ENCODE results near the gene MXD4.
"Not testable (repeated sequence)": the region's sequence is repeated elsewhere in the genome, so short reads cannot be mapped to it uniquely, and the experiment has no call there.

Gene MXD4

DNA sequence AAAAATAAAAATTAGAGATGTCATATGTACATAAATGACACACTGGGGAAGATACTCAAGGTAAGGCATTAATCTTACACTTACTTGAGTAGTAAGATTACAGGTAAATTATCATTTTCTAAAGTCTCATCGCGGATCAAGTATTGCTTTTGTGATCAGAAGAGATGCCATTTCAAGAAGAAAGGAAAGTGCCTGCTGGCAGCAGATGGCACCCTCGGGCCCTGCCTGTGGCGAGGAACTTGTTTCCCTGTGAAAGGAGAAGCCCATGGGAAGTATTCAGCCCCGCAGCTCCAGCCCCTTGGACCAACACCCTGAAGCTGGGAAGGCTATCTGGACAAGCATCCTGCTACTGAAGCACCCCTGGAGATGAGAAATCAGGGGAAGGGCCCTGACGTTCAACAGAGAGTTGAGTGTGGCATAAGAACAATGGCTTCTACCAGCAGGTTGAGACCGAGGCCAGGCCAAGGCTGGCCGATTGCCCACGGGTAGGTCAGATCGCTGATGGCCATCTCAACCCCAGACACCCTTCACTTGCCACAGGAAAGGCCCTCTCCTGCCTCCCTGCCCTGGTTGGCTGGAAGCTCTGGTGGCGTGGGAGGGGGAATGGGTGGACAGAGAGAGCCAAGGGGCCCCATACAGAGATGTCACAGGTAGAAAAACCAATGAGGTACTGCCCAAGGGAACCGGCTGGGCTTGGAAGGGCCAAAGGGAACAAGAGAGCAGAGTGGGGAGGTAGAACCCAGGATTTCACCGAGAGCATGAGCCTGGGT lies 18.8 kb upstream of the MXD4 start:
- no peak overlapping the region for H3K4ac ChIP-seq (ENCODE audit: low read depth, low read length)
- no peak overlapping the region for H2BK15ac ChIP-seq (replicated peaks; ENCODE audit: low read depth)
- no peaks in the 10 kb centered on the region for H3K79me1 ChIP-seq (ENCODE audit: low read length)
- no peak overlapping the region for H3K4me2 ChIP-seq (ENCODE audit: low read length)
- H3K27ac ChIP-seq (ENCODE audit: low read depth, low read length): no peak overlapping the region
- no peak overlapping the region for H3K18ac ChIP-seq (ENCODE audit: low read length)
- H3K4me1 ChIP-seq (ENCODE audit: control insufficient read depth, low read depth, low read length): no peaks in the 10 kb centered on the region
- no peak overlapping the region for H2AK5ac ChIP-seq (ENCODE audit: low read length)
- H2BK5ac ChIP-seq (ENCODE audit: low read length): no peak overlapping the region
- H2BK120ac ChIP-seq (ENCODE audit: low read depth, low read length): no peak overlapping the region
- H3K36me3 ChIP-seq (ENCODE audit: control insufficient read depth, insufficient read depth, low read length): no peaks in the 10 kb centered on the region
- H4K5ac ChIP-seq (ENCODE audit: low read length): no peak overlapping the region
- no peak overlapping the region for H4K8ac ChIP-seq (ENCODE audit: low read depth, low read length)
- H3K79me2 ChIP-seq (ENCODE audit: control insufficient read depth, insufficient read depth, low read length): no peaks in the 10 kb centered on the region
- no peak overlapping the region for H3K9ac ChIP-seq (ENCODE audit: low read length)
- H3K27me3 ChIP-seq (ENCODE audit: insufficient read depth, low read length, poor library complexity): no peaks in the 10 kb centered on the region
- no peak overlapping the region for H3K56ac ChIP-seq (ENCODE audit: low read length)
- no peak overlapping the region for H3K23ac ChIP-seq (ENCODE audit: low read length)
- no peak overlapping the region for H3K4me3 ChIP-seq (ENCODE audit: low read length)
- WGBS (ENCODE audit: extremely low coverage, insufficient coverage, low lambda C conversion rate): no CpG with 5 or more reads among the region's 13 CpGs
- no peak for DNase-seq

DNA sequence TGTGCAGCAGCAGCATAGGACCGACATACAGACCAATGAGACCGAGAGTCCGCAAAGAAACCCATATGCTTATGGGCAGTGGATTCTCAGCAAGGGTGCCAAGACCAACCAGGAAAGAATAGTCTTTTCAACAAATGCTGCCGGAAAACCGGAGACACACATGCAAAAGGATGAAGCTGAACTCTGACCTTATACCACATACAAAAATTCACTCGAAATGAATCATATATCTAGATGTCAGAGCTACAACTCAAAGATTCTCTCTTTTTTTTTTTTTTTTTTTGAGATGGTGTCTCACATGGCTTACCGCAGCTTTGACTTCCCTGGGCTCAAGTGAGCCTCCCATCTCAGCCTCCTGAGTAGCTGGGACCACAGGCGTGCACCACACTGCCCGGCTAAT lies 16.0 kb upstream of the MXD4 start:
- no peak overlapping the region for H3K4me2 ChIP-seq (ENCODE audit: low read length)

DNA sequence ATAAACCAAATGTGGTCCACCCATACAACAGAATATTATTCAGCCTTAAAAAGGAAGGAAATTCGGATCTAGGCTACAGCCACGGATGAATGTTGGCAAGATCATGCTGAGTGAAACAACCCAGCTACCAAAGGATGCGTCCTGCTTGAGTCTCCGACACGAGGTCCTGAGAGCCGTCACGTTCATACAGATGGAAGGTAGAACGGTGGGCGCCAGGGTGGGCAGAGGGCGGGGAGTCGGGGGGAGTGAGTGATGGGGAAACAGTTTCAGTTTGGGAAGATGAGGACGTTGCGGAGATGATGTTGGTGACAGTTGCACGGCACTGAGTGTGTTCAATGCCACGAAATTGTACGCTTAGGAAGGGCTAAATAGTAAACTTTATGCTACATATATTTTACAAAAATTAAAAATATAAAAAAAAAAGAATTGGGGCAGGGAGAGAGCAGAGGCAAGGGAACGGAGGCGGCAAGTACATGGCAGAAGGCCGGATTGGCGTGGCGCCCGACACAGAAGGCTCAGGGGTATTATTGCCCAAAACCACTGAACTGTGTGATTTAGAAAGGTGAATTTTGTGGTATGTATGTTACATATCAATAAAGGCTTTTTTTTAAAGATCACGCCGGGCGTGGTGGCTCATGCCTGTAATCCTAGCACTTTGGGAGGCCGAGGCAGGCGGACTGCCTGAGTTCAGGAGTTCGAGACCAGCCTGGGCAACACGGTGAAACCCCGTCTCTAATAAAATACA lies 14.8 kb upstream of the MXD4 start:
- Histone ChIP-seq H3K27ac (ENCODE audit: low read depth, low read length) (no peak overlapping the region), H4K5ac (ENCODE audit: low read length) (no peak overlapping the region), H3K36me3 (ENCODE audit: control insufficient read depth, insufficient read depth, low read length) (no peaks in the 10 kb centered on the region), H2BK120ac (ENCODE audit: low read depth, low read length) (no peak overlapping the region), H3K27me3 (ENCODE audit: insufficient read depth, low read length, poor library complexity) (no peaks in the 10 kb centered on the region), H3K56ac (ENCODE audit: low read length) (no peak overlapping the region), H3K79me1 (ENCODE audit: low read length) (no peaks in the 10 kb centered on the region), H3K23ac (ENCODE audit: low read length) (no peak overlapping the region), H4K8ac (ENCODE audit: low read depth, low read length) (no peak overlapping the region), H3K9ac (ENCODE audit: low read length) (no peak overlapping the region), H2BK15ac (replicated peaks; ENCODE audit: low read depth) (no peak overlapping the region), H3K4me3 (ENCODE audit: low read length) (no peak overlapping the region), H3K4me1 (ENCODE audit: control insufficient read depth, low read depth, low read length) (no peaks in the 10 kb centered on the region), H3K4ac (ENCODE audit: low read depth, low read length) (no peak overlapping the region), H3K4me2 (ENCODE audit: low read length) (no peak overlapping the region), H3K18ac (ENCODE audit: low read length) (no peak overlapping the region), H3K79me2 (ENCODE audit: control insufficient read depth, insufficient read depth, low read length) (no peaks in the 10 kb centered on the region), H2BK5ac (ENCODE audit: low read length) (no peak overlapping the region), H2AK5ac (ENCODE audit: low read length) (no peak overlapping the region)
- no peak for DNase-seq
- WGBS (ENCODE audit: extremely low coverage, insufficient coverage, low lambda C conversion rate): no CpG with 5 or more reads among the region's 30 CpGs

More for the DNA sequence above, 16.0 kb upstream of the MXD4 start:
- H3K23ac ChIP-seq (ENCODE audit: low read length): no peak overlapping the region
- no peak overlapping the region for H2BK120ac ChIP-seq (ENCODE audit: low read depth, low read length)
- H2BK15ac ChIP-seq (replicated peaks; ENCODE audit: low read depth): no peak overlapping the region
- no peak overlapping the region for H3K27ac ChIP-seq (ENCODE audit: low read depth, low read length)
- H3K27me3 ChIP-seq (ENCODE audit: insufficient read depth, low read length, poor library complexity): no peaks in the 10 kb centered on the region
- WGBS (ENCODE audit: extremely low coverage, insufficient coverage, low lambda C conversion rate): no CpG with 5 or more reads among the region's 9 CpGs
- no peak overlapping the region for H3K56ac ChIP-seq (ENCODE audit: low read length)
- H2BK5ac ChIP-seq (ENCODE audit: low read length): no peak overlapping the region
- no peak overlapping the region for H2AK5ac ChIP-seq (ENCODE audit: low read length)
- DNase-seq: no peak
- no peak overlapping the region for H4K5ac ChIP-seq (ENCODE audit: low read length)
- no peak overlapping the region for H3K9ac ChIP-seq (ENCODE audit: low read length)
- no peak overlapping the region for H3K4me3 ChIP-seq (ENCODE audit: low read length)
- no peak overlapping the region for H3K18ac ChIP-seq (ENCODE audit: low read length)
- no peak overlapping the region for H3K4ac ChIP-seq (ENCODE audit: low read depth, low read length)
- no peak overlapping the region for H4K8ac ChIP-seq (ENCODE audit: low read depth, low read length)
- no peaks in the 10 kb centered on the region for H3K79me2 ChIP-seq (ENCODE audit: control insufficient read depth, insufficient read depth, low read length)
- H3K4me1 ChIP-seq (ENCODE audit: control insufficient read depth, low read depth, low read length): no peaks in the 10 kb centered on the region
- H3K36me3 ChIP-seq (ENCODE audit: control insufficient read depth, insufficient read depth, low read length): no peaks in the 10 kb centered on the region
- no peaks in the 10 kb centered on the region for H3K79me1 ChIP-seq (ENCODE audit: low read length)

DNA sequence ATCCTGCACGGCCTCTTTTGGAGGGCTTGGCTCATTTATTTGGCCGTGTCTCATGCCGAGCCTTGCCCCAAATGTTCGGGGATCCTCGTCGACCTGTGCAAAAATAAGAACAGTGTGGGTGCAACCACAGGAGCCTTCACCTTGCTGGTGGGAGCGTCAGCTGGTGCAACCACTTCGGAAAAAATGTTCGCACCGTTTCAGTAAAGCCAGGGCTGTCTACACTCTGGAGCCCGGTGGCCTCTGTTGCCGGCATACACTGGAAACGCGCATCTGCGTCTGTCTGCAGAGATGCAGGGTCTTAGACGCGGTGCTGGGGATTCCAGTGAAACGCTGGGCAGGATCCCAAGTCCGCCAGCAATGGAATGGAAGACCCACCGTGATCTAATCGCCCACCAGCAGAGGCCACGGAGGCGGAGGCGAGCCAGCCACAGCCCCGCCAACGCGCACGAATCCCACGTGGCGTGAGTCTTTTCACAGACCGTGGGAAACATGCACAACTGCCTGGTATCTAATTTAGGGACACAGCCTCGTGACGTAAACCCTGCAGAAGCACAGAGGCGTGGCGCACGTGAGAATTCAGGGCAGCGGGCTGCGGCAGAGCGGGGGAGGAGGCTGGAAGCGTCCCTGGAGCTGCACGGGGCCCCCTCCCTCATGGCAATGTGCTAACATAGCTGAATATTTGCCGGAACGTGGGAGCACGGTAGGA lies 13.8 kb upstream of the MXD4 start:
- no peak overlapping the region for H3K9ac ChIP-seq (ENCODE audit: low read length)
- H4K8ac ChIP-seq (ENCODE audit: low read depth, low read length): no peak overlapping the region
- H2BK5ac ChIP-seq (ENCODE audit: low read length): no peak overlapping the region
- H3K56ac ChIP-seq (ENCODE audit: low read length): no peak overlapping the region
- H3K79me1 ChIP-seq (ENCODE audit: low read length): no peaks in the 10 kb centered on the region
- no peak overlapping the region for H3K4me3 ChIP-seq (ENCODE audit: low read length)
- no peak overlapping the region for H2BK120ac ChIP-seq (ENCODE audit: low read depth, low read length)
- no peaks in the 10 kb centered on the region for H3K27me3 ChIP-seq (ENCODE audit: insufficient read depth, low read length, poor library complexity)
- H3K23ac ChIP-seq (ENCODE audit: low read length): no peak overlapping the region
- no peak overlapping the region for H2BK15ac ChIP-seq (replicated peaks; ENCODE audit: low read depth)
- H3K36me3 ChIP-seq (ENCODE audit: control insufficient read depth, insufficient read depth, low read length): no peaks in the 10 kb centered on the region
- H3K4ac ChIP-seq (ENCODE audit: low read depth, low read length): no peak overlapping the region
- no peak overlapping the region for H3K27ac ChIP-seq (ENCODE audit: low read depth, low read length)
- no peak overlapping the region for H4K5ac ChIP-seq (ENCODE audit: low read length)
- no peaks in the 10 kb centered on the region for H3K79me2 ChIP-seq (ENCODE audit: control insufficient read depth, insufficient read depth, low read length)
- WGBS (ENCODE audit: extremely low coverage, insufficient coverage, low lambda C conversion rate): no CpG with 5 or more reads among the region's 44 CpGs
- no peak overlapping the region for H2AK5ac ChIP-seq (ENCODE audit: low read length)
- H3K4me2 ChIP-seq (ENCODE audit: low read length): no peak overlapping the region
- no peak overlapping the region for H3K18ac ChIP-seq (ENCODE audit: low read length)
- DNase-seq: no peak
- no peaks in the 10 kb centered on the region for H3K4me1 ChIP-seq (ENCODE audit: control insufficient read depth, low read depth, low read length)

DNA sequence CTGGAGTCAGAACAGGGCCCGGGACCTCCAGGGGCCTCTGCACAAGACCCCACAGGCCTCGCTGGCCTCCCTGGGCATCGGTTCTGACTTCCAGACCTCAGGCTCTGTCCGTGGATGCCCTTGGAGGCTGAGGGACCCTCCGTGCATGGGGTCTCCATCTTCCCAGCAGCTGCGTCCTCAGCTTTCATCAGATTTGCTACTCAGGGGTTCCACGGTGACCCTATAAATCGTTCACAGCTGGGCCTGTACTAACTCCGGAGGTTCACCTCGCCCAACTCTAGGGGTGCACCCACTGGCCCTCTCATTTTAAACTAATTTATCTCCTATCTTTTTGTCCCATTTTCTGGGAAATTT lies 13.1 kb upstream of the MXD4 start:
- not testable (repeated sequence) for H2BK5ac ChIP-seq (ENCODE audit: low read length); H3K27ac ChIP-seq (ENCODE audit: low read depth, low read length); H3K79me1 ChIP-seq (ENCODE audit: low read length)

More for the DNA sequence above, 13.1 kb upstream of the MXD4 start:
- H3K23ac ChIP-seq (ENCODE audit: low read length); H3K4me2 ChIP-seq (ENCODE audit: low read length); H2AK5ac ChIP-seq (ENCODE audit: low read length); H3K27me3 ChIP-seq (ENCODE audit: insufficient read depth, low read length, poor library complexity); H3K36me3 ChIP-seq (ENCODE audit: control insufficient read depth, insufficient read depth, low read length); H3K4ac ChIP-seq (ENCODE audit: low read depth, low read length); H4K5ac ChIP-seq (ENCODE audit: low read length); H3K56ac ChIP-seq (ENCODE audit: low read length); H2BK15ac ChIP-seq (replicated peaks; ENCODE audit: low read depth); H4K8ac ChIP-seq (ENCODE audit: low read depth, low read length); H3K79me2 ChIP-seq (ENCODE audit: control insufficient read depth, insufficient read depth, low read length); H2BK120ac ChIP-seq (ENCODE audit: low read depth, low read length); DNase-seq; H3K18ac ChIP-seq (ENCODE audit: low read length); H3K4me1 ChIP-seq (ENCODE audit: control insufficient read depth, low read depth, low read length); H3K4me3 ChIP-seq (ENCODE audit: low read length); H3K9ac ChIP-seq (ENCODE audit: low read length): not testable (repeated sequence)
- no CpG with 5 or more reads among the region's 10 CpGs for WGBS (ENCODE audit: extremely low coverage, insufficient coverage, low lambda C conversion rate)

Data from mesendoderm (in vitro differentiated cells).